Pancreas (tissue), 10 donors: ENCODE measurements around the gene MILR1. TPM values are rescaled to one million over a fixed set of nuclear protein-coding genes. Genes with fewer than 3 reads are reported as not detected.
"Not testable (repeated sequence)": the region's sequence is repeated elsewhere in the genome, so short reads cannot be mapped to it uniquely, and the experiment has no call there.

ENCODE experiments used
- ATAC-seq, 4 donors: fragments of 200-7000 bp; cut with Tn5 transposase; one replicate each; pipeline versions ENCODE4 v1.8.0 to v1.9.1; 2020; ENCODE audit warnings: mild to moderate bottlenecking in 4 of 4, moderate library complexity in 4 of 4
- DNase-seq, 6 donors: peaks; one replicate each; pipeline ENCODE4 v3.0.0-alpha.2; 2020
- FAIRE-seq: peaks from 2 replicates; lab custom pipeline; 2012; peaks lifted over from hg19 to GRCh38; lab: Jason Lieb, UNC
- H3K27ac ChIP-seq, 4 donors: fragments of 200-600 bp; sonication (generic); 1 replicate in 3 of 4; 2 replicates in 1 of 4; pipeline versions ENCODE4 v1.5.0 to v1.8.0; 2020
- H3K27me3 ChIP-seq, 4 donors: fragments of 200-600 bp; one replicate each; pipeline ENCODE4 v1.8.0; 2021
- H3K36me3 ChIP-seq, 3 donors: fragments of 200-600 bp; sonication (generic) in 1 of 3; one replicate each; pipeline versions ENCODE4 v1.5.0 to v1.8.0; 2020 to 2021
- H3K4me1 ChIP-seq, 3 donors: fragments of 200-600 bp; one replicate each; pipeline ENCODE4 v1.8.0; 2021
- H3K4me3 ChIP-seq, 4 donors: fragments of 200-600 bp; sonication (generic) in 2 of 4; one replicate each; pipeline versions ENCODE4 v1.5.0 to v1.8.0; 2020 to 2021
- H3K9me3 ChIP-seq, 4 donors: fragments of 200-600 bp; one replicate each; pipeline ENCODE4 v1.8.0; 2021
- CTCF ChIP-seq, 4 donors: fragments of 200-600 bp; sonication (generic) in 3 of 4; IDR thresholded peaks; one replicate each; pipeline versions ENCODE4 v1.5.0 to v1.8.0; 2021; ENCODE audit warnings: antibody characterized with exemption in 4 of 4
- WGBS, 2 donors: extraction: QIAGEN DNeasy Blood & Tissue Kit; methylation state at CpG; one replicate each; pipeline ENCODE4 v1.1.7; 2013; 5-methylcytosine and 5-hydroxymethylcytosine counted together
- intact Hi-C, 3 donors: fragments of 100-400 bp; cut with DNase I; formaldehyde crosslinking; loops; one replicate each; pipeline versions ENCODE4 v1.11.1 to v1.14.2; 2022
- polyA plus RNA-seq, 2 donors: library from polyadenylated mRNA; stranded (reverse); fragments of 200-250 nt; gene quantifications; one replicate each; pipeline ENCODE4 v1.2.3, GENCODE V29; 2013
- total RNA-seq, 6 donors: library from RNA; stranded (reverse); fragmentation: NEBNext Ultra II Directional in 4 of 6; extraction: Animal tissue kit (Norgen Biotek cat#: 25700) in 4 of 6; gene quantifications; one replicate each; pipeline versions ENCODE4 v1.2.1 to v1.2.4, GENCODE V29; 2021 to 2023
- donor health status: healthy with polysubstance abuse.
- donor health status: DM: no; HTN: no; CAD: no; lungs with moderate emphysema.
- donor health status: DM: no; HTN: no; CAD: no.
- donor health status: control.
- donor health status: control.
- donor health status: Bipolar disorder and iron deficiency.
- donor health status: DM: yes; HTN: yes; CAD: no.
- donor health status: DM: no; HTN: no; CAD: no.
- donor health status: DM: no; HTN: no; CAD: no.
- donor health status: DM: yes; HTN: yes; CAD: no.

The MILR1 gene
- total and polyA plus RNA-seq, 8 donors: 0.51 to 6.3 (median 1.3) TPM

- intact Hi-C loops: no loop called here
- FAIRE-seq (no peak), ATAC-seq (peak in 3 of 4 donors; percentile 56 to 65 (median 62)), DNase-seq (no peak)
- Histone ChIP-seq H3K4me1 (peaks cover 0 to 18% (median 8%) of the 10 kb centered on the region in 3 donors), H3K4me3 (no peak overlapping the region), H3K27ac (no peak overlapping the region), H3K36me3 (peaks cover 0 to 15% (median 0%) of the 10 kb centered on the region in 3 donors), H3K9me3 (no peaks in the 10 kb centered on the region), H3K27me3 (no peaks in the 10 kb centered on the region)
- TF ChIP-seq CTCF (IDR thresholded peaks at IDR 0.05): peak in 1 of 4 donors; percentile 14
- WGBS, 2 donors: 89 to 91% methylated on average over 13 of the region's 13 CpGs
These were observed 42.3 kb downstream of the MILR1 start for GRCh38 chr17:64491034-64491860.

GRCh38 chr17:64491994-64492393 lies 43.1 kb downstream of the MILR1 start:
- H3K27me3 ChIP-seq: no peaks in the 10 kb centered on the region
- no peak for DNase-seq
- WGBS, 2 donors: 86 to 88% methylated on average over 3 of the region's 3 CpGs
- ATAC-seq: no peak
- TF ChIP-seq CTCF (IDR thresholded peaks at IDR 0.05): no peak
- no peak overlapping the region for H3K4me3 ChIP-seq
- no peak overlapping the region for H3K27ac ChIP-seq
- peaks cover 0 to 15% (median 0%) of the 10 kb centered on the region in 3 donors for H3K36me3 ChIP-seq
- no peaks in the 10 kb centered on the region for H3K9me3 ChIP-seq
- peaks cover 0 to 18% (median 8%) of the 10 kb centered on the region in 3 donors for H3K4me1 ChIP-seq
- FAIRE-seq: no peak
- intact Hi-C loops: no loop called here

- Histone ChIP-seq H3K27ac (no peak overlapping the region), H3K27me3 (no peaks in the 10 kb centered on the region), H3K36me3 (peaks cover 0 to 15% (median 0%) of the 10 kb centered on the region in 3 donors), H3K4me3 (no peak overlapping the region), H3K9me3 (no peaks in the 10 kb centered on the region), H3K4me1 (peaks cover 0 to 23% (median 12%) of the 10 kb centered on the region in 3 donors)
- WGBS, 2 donors: 83 to 85% methylated on average over 6 of the region's 6 CpGs
- ATAC-seq (no peak), DNase-seq (no peak), FAIRE-seq (no peak)
- TF ChIP-seq CTCF (IDR thresholded peaks at IDR 0.05): peak in 3 of 4 donors; percentile 17 to 41 (median 38)
- intact Hi-C loops: no loop called here
These were observed 43.7 kb downstream of the MILR1 start for GRCh38 chr17:64492481-64493109.

GRCh38 chr17:64494121-64494520 lies 45.2 kb downstream of the MILR1 start:
- WGBS, 2 donors: 85 to 91% methylated on average over 2 of the region's 2 CpGs
- intact Hi-C loops: no loop called here
- peaks cover 0 to 16% (median 9%) of the 10 kb centered on the region in 3 donors for H3K36me3 ChIP-seq
- ATAC-seq: no peak
- H3K4me3 ChIP-seq: no peak overlapping the region
- H3K27me3 ChIP-seq: no peaks in the 10 kb centered on the region
- no peak overlapping the region for H3K27ac ChIP-seq
- no peaks in the 10 kb centered on the region for H3K9me3 ChIP-seq
- peaks cover 0 to 36% (median 23%) of the 10 kb centered on the region in 3 donors for H3K4me1 ChIP-seq
- no peak for TF ChIP-seq CTCF (IDR thresholded peaks at IDR 0.05)
- DNase-seq: no peak
- FAIRE-seq: no peak

GRCh38 chr17:64495300-64495699 lies 46.4 kb downstream of the MILR1 start:
- WGBS, 2 donors: 88 to 93% methylated on average over 5 of the region's 5 CpGs
- not testable (repeated sequence) for FAIRE-seq
- intact Hi-C loops: loop anchor here in 1 of 3 donors (5.0 kb wide), 1 partner anchor 162 kb away; no protein-coding TSS in a partner anchor

More at GRCh38 chr17:64495300-64495699, 46.4 kb downstream of the MILR1 start:
- DNase-seq, H3K27me3 ChIP-seq, H3K27ac ChIP-seq, H3K9me3 ChIP-seq, ATAC-seq: not testable (repeated sequence)
- Histone ChIP-seq H3K4me3 (peak overlapping the region in 1 of 4 donors; percentile 79), H3K36me3 (peaks cover 2 to 19% (median 19%) of the 10 kb centered on the region in 3 donors), H3K4me1 (peaks cover 0 to 36% (median 23%) of the 10 kb centered on the region in 3 donors)
